Cardiac septum (tissue), 1 donor: ENCODE data around the gene NRP2. TPM values are rescaled to one million over a fixed set of nuclear protein-coding genes. Genes with fewer than 3 reads are reported as not detected.

ENCODE experiments used
- DNase-seq: peaks from one replicate; pipeline ENCODE4 v3.0.0-alpha.2; 2020; ENCODE audit warnings: low spot score
- intact Hi-C: fragments of 100-400 bp; cut with DNase I; formaldehyde crosslinking; loops from one replicate; pipeline ENCODE4 v1.14.0; 2022
- total RNA-seq: library from RNA; stranded (reverse); fragmentation: NEBNext Ultra II Directional; extraction: Animal tissue kit (Norgen Biotek cat#: 25700); gene quantifications from one replicate; pipeline ENCODE4 v1.2.1, GENCODE V29; 2021
- donor health status: DM: no; HTN: no; CAD: no.

NRP2 gene
- total RNA-seq, 1 donor from 2014 or later: 11.7 TPM

DNA sequence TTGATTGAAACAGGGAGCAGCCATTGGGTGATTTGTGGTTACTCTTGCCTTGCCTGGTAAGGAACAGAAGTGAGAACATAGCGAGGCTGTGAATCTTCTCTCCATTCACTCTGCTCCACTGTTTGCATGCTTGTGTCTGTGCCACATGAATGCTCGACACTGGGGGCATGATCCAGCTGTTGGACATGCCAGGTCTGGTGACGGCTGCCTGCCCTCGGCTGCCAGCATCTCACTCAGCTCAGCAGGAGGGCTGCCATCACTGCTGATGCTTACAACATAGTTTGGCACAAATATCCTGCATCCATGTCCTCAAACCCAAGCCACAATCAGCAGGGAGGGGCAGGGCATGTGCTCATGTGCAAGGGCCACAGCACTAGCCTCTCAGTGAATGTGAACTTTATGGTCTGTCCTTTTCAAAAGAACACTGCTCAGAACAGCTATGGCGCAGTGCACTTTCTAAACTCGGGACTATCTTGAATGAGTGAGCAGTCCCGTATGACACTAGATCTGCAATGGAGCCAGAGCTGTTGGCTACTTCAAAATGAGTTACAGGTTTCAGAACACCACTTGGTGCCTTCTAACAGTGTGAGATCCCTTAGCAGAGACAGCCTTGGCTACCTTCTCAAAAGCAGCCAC, 126.3 kb downstream of the NRP2 start:
- DNase-seq: no peak
- intact Hi-C loops: no loop called here

DNA sequence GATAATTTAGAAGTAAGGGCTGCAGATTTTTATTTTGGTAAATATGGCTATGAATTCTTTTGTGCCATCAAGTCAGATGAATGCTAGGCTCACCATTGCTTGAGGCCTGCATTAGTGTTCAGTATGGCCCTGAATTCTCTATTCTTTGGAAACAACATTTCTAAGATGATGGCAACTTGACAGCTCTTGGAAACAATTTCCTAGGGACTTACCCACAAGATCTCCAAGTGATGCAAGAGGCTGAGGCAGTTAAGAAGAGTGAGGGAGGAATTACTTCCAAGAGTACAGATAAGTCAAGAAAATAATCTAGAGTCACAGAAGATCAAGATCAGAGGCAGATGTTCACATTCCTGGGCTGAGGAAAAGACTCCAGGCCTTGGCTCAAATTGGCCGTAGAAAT, 129.1 kb downstream of the NRP2 start:
- intact Hi-C loops: no loop called here
- DNase-seq: no peak

DNA sequence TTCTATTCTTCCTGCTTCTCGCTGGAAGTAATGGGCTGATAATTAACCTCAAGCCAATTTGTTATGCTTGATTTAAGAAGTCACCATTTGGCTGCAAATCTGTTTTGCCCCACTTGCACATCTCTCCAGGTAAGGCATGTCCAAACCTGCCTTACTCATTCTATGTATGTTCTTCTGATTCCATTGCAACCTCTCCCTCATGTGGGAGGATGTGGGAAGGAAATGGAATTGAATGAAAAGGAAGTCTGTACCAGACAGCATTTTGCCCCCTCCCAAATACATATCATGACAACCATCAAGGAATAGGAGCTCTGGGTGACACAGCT, 131.7 kb downstream of the NRP2 start:
- intact Hi-C loops: no loop called here

DNA sequence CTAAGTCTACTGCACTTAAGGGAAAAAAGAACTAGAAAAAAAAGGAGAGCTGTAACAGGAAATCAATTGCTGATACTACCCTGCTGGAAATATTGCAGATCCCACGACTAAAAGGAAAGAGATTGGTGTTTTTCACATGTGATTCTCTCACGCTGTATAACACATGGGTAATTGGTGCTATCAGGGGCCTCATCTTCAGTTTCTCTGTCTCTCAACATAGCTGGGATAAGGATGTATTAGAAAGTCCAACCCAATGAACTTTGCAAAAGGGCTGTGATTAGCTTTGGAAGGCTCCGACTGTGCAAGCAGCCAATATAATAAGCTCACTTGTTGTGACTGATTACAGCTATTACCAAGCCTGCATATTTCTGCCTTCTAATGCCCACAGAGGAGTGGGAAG, 133.4 kb downstream of the NRP2 start:
- DNase-seq: no peak
- intact Hi-C loops: no loop called here

More for the DNA sequence above, 131.7 kb downstream of the NRP2 start:
- no peak for DNase-seq

DNA sequence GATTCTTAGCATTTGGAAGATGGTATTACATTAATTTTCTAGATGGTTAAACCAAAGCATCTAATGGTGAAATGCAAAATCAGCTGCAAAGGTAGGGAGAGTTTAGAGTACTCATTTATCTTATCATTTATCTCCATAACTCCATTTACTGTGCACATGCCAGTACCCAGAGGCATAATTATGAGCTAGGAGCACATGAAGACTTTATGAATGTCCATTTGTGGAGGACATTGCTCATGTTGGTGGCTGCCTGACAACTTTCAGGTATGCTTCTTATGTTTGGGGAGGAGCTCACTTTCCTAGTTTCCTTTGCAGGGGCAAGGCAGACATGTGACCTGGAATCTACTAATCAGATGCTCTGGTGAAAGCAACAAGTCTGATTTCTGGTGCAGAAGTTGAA, 134.0 kb downstream of the NRP2 start:
- intact Hi-C loops: no loop called here
- no peak for DNase-seq

DNA sequence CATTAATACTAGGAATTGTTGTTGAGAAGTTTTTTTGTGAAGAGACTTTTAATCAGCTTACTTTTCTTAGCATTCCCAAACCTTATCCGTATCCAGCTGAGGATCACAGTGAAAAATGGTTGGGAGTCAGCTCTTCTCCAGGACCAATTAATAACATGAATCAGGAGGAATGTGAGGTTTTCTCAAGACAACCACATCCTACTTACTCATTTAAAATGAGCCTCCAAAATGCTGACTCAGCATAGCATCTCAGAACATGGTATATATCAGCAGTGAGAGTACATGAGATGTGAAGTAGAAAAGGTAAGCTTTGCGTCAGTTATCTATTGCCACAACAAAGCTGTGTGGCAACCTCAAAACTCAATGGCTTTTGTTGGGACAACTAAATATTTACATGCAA, 140.3 kb downstream of the NRP2 start:
- intact Hi-C loops: no loop called here
- DNase-seq: no peak

DNA sequence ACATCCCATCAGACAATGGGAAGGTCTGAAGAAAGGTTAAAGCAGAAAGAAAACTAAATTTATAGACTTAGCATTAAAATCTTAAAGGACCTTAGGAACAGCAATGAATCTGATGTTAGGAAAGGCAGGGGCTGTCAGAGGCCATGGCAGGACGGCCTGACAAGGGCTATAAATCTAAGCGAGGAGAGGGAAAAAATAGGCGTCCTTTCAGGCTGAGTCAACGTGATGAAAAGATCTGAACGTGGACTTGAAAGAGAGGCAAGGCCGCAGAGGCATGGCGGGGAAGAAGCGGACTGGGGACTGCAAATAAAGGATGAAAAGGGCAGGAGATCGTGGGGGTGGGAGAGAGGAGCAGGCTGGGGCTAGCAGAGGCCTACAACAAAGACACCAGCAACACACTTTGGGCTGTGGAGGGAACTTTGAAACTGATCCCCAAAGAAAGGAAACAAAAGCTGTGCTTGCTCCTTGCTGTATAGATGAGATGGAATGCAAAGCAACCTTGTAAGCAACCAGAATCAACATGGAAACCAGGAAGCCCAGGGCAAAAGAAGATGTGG, 145.6 kb downstream of the NRP2 start:
- intact Hi-C loops: no loop called here
- DNase-seq: no peak

DNA sequence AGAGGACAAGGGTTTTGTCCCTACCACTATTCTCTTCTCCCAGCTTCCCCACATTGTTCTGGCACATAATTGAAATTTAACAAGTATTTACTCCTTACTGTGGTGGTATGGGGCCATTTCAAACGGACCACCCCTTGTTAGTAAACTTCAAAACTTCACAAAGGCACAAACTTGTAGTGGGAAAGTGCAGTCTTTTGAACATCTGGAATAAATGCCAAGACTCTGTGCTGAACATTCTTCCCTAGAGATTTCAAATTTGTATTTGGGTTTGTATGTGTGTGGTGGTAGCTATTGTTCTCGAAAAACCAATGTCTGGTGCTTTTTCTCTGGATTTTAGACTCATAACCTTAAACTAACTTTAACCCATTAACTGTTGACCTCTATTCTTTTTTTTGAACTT, 151.6 kb downstream of the NRP2 start:
- intact Hi-C loops: no loop called here
- DNase-seq: no peak

DNA sequence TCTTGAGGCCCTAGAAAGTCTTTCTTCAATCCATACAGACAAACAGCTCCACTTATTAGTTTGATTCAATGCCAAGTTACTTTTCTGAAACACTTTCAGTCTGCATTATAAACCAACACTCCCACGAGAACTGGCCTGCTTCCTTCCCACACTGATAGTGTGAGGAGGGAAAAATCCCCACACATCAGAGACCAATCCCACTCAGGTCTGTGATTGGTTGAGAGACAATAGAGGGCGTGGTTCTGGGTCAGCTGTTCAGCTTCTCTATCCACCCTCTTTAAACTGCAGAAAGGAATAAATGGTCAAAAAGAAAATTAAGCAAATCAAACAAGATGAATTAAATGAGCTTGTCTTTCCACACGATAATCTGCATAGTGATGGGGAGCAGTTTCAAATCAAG, 152.5 kb downstream of the NRP2 start:
- intact Hi-C loops: no loop called here
- no peak for DNase-seq

DNA sequence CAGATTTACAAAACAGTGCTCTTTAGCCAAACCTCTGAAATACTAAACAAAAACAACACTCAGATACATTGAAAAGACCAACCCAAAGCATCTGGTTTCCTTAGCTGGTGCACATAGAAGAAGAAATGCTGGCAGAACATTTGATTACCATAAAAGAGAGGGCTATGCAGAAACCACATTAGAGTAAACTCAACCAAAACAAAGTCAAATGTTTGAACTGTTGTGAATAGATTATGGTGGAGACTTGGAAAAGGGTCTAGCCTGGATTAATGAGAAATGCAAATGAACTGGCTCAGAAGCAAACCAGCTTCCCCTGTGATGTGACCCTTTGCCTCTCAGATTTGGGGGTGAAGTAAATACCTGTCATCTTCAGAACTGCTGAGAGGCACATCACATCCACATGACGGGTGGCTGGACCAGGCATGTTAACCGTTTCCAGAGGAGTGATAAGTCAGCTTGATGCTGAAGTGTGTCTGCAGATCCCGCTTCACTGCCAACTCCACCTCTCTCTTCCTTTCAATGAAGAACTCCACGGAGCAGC, 153.0 kb downstream of the NRP2 start:
- intact Hi-C loops: no loop called here
- no peak for DNase-seq

DNA sequence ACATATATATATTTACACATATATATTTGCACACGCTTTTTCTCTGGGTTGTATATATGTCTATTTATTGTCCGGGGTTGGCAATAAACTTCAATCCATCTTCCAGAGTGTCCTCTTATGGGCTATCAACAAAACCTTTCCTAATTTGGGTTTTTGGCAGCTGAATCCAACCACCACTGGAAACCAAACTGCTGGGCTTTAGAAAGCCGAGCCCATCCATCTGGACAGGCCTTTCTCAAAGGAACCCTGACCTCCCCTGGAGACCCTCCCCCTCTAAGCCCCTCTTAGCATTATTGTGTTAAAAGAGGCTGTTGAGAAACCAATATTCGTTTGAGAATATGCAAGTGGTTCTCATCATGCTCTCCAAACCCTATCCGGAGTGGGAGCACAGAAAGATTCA, 153.6 kb downstream of the NRP2 start:
- no peak for DNase-seq
- intact Hi-C loops: no loop called here

DNA sequence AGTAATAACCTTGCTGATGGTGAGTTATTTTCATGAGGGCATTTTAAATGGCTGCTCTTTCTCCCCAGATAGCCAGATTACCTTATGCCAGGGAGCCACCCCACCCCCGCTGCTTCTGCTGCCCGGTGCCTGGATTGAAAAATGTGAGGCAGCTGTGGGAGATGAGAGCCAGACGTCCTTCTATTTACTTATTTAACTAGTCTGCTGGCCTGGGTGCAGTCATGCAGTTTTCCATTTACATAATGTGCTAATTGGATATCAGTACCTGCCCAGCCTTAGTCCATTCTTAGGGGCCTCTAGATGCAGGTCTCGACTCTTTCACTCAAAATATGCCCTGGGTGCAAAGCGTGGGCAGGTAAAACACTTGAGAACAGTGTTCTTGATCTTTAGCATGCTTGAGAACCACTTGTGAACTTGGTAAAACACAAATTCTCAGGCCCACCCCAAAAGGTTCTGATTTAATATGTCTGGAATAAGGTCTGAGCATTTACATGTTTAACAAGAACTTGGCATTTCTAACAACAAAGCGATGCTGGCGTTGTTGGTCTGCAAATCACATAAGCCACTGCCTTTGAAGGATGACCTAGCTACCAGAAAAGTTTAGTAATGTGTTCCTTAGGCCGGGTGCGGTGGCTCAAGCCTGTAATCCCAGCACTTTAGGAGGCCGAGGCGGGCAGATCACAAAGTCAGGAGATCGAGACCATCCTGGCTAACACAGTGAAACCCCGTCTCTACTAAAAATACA, 154.3 kb downstream of the NRP2 start:
- DNase-seq: no peak
- intact Hi-C loops: no loop called here

DNA sequence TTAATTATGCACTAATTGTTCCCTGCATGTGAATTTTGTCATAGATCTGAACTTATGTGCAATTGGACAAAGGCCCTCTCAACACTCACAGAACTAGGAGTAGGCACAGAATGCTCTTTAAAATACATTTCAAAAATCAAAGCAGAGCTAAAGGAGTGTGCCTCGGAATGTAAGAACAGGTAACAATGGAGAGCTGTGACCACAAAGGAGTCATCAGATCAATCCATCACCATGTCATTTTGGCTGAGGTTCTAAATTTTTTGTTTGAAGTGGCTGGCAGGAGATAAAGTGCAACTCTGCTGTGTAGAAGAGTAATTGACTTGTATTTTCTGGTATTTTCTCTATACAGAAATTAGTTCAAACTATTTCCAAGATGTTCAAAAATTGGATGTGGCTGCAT, 155.4 kb downstream of the NRP2 start:
- no peak for DNase-seq
- intact Hi-C loops: no loop called here

DNA sequence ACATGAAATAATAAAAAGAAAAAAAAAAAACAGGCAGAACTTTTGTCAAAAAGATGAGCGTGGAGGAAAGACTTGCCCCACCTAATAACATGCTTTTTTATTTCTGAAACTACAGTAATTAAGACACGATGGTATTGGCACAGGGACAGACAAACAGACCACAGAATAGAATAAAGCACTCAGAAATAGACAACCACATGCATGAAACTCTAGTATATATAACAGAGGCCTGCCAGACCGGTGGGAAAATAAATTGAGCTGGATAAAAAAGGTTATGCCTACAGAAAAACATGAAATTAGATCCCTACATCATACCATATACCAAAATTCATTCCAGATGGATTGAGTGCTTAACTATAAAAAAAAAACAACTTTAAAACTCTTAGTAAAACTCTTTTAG, 163.1 kb downstream of the NRP2 start:
- no peak for DNase-seq
- intact Hi-C loops: no loop called here
